Kidney (tissue), 14 donors: Measurements from ENCODE around the gene RAD51B. TPM values are rescaled to one million over a fixed set of nuclear protein-coding genes. Genes with fewer than 3 reads are reported as not detected.

ENCODE experiments used
- DNase-seq, 5 donors: peaks; one replicate each; pipeline ENCODE4 v3.0.0-alpha.2; 2013 to 2020
- FAIRE-seq: peaks from 2 replicates; lab custom pipeline; 2012; peaks lifted over from hg19 to GRCh38; lab: Jason Lieb, UNC
- H3K27ac ChIP-seq, 2 donors: one replicate each; pipeline ENCODE4 v1.7.0; 2013; ENCODE audit warnings: low read depth in 2 of 2, low read length in 2 of 2, inconsistent platforms in 1 of 2
- H3K27me3 ChIP-seq: one replicate; pipeline ENCODE4 v1.7.1; 2013; ENCODE audit warnings: low read length, inconsistent platforms; ENCODE audit not compliant: control insufficient read depth, insufficient read depth
- H3K36me3 ChIP-seq, 3 donors: one replicate each; pipeline versions ENCODE4 v1.7.0 to v1.7.1; 2013; ENCODE audit warnings: low read length in 3 of 3, control low read depth in 1 of 3, inconsistent platforms in 1 of 3; ENCODE audit not compliant: insufficient read depth in 3 of 3, control insufficient read depth in 2 of 3
- H3K4me1 ChIP-seq, 3 donors: one replicate each; pipeline versions ENCODE4 v1.7.0 to v1.7.1; 2013; ENCODE audit warnings: low read length in 3 of 3, inconsistent platforms in 1 of 3, low read depth in 1 of 3; ENCODE audit not compliant: control insufficient read depth in 2 of 3, insufficient read depth in 2 of 3
- H3K4me3 ChIP-seq, 3 donors: one replicate each; pipeline versions ENCODE4 v1.7.0 to v1.8.1; 2013; ENCODE audit warnings: low read length in 3 of 3, control low read depth in 1 of 3, inconsistent platforms in 1 of 3
- H3K9ac ChIP-seq, 3 donors: one replicate each; pipeline versions ENCODE4 v1.7.0 to v1.7.1; 2013; ENCODE audit warnings: low read length in 3 of 3, control low read depth in 1 of 3, inconsistent platforms in 1 of 3
- H3K9me3 ChIP-seq, 3 donors: one replicate each; pipeline versions ENCODE4 v1.7.0 to v1.7.1; 2013; ENCODE audit warnings: low read length in 3 of 3, control low read depth in 1 of 3, inconsistent platforms in 1 of 3; ENCODE audit not compliant: control insufficient read depth in 2 of 3, insufficient read depth in 1 of 3
- intact Hi-C: fragments of 100-400 bp; cut with DNase I; formaldehyde crosslinking; loops from one replicate; pipeline ENCODE4 v1.11.1; 2022
- polyA plus RNA-seq: library from polyadenylated mRNA; stranded (reverse); fragments of 350-450 nt; fragmentation: Illumina TruSeq; extraction: RNeasy Lipid Tissue Mini Kit (QIAGEN cat#74804); gene quantifications from one replicate; pipeline ENCODE4 v1.2.3, GENCODE V29; 2014; ENCODE audit warnings: low read depth, low replicate concordance; ENCODE audit not compliant: insufficient read depth
- total RNA-seq: library from RNA; stranded (reverse); fragmentation: NEBNext Ultra II Directional; extraction: Animal tissue kit (Norgen Biotek cat#: 25700); gene quantifications from one replicate; pipeline ENCODE4 v1.2.1, GENCODE V29; 2021
- TF ChIP-seq, protein P1 (sequence below): IDR thresholded peaks from 3 replicates; pipeline ENCODE4 v1.5.1; 2012; ENCODE audit warnings: mild to moderate bottlenecking, moderate library complexity, borderline replicate concordance; ENCODE audit not compliant: insufficient read depth; ENCODE audit errors: extremely low read depth
- donor health status: control.
- donor health status: control.
- donor health status: control.
- donor health status: control.
- donor health status: control.
- donor health status: DM: yes; HTN: yes; CAD: no.
- donor health status: Normal renal cell carcinoma (clear cell type).

Gene RAD51B
- total and polyA plus RNA-seq, 2 donors from 2014 or later = 6.9 to 18.0 TPM

DNA sequence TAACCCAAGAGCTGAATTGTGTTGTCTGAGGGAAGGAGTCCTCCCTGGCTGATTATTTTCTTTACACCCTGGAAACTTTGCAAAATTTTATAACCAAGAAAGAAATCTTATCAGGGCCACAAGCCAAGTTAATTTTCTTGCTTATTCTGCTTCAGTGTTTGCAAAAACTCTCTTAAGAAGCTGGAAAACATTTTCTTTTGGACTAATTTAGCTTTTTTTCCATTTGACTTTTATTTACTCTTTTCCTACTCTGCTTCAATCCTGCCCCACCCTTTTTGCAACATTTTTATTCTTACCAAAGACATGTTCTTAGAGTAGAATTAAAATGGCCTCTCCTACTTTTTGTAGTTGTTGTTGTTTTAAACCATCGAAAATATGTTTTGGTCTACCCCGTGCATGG, 594.5 kb downstream of the RAD51B start:
- intact Hi-C loops = no loop called here
- FAIRE-seq (no peak), DNase-seq (no peak)
- Histone ChIP-seq H3K36me3 (no peaks in the 10 kb centered on the region), H3K9ac (no peak overlapping the region), H3K9me3 (no peaks in the 10 kb centered on the region), H3K27ac (no peak overlapping the region), H3K27me3 (no peaks in the 10 kb centered on the region), H3K4me3 (no peak overlapping the region), H3K4me1 (peaks cover 2 to 17% (median 10%) of the 10 kb centered on the region in 3 donors)
- TF ChIP-seq, protein P1, sequence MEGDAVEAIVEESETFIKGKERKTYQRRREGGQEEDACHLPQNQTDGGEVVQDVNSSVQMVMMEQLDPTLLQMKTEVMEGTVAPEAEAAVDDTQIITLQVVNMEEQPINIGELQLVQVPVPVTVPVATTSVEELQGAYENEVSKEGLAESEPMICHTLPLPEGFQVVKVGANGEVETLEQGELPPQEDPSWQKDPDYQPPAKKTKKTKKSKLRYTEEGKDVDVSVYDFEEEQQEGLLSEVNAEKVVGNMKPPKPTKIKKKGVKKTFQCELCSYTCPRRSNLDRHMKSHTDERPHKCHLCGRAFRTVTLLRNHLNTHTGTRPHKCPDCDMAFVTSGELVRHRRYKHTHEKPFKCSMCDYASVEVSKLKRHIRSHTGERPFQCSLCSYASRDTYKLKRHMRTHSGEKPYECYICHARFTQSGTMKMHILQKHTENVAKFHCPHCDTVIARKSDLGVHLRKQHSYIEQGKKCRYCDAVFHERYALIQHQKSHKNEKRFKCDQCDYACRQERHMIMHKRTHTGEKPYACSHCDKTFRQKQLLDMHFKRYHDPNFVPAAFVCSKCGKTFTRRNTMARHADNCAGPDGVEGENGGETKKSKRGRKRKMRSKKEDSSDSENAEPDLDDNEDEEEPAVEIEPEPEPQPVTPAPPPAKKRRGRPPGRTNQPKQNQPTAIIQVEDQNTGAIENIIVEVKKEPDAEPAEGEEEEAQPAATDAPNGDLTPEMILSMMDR = no peak

DNA sequence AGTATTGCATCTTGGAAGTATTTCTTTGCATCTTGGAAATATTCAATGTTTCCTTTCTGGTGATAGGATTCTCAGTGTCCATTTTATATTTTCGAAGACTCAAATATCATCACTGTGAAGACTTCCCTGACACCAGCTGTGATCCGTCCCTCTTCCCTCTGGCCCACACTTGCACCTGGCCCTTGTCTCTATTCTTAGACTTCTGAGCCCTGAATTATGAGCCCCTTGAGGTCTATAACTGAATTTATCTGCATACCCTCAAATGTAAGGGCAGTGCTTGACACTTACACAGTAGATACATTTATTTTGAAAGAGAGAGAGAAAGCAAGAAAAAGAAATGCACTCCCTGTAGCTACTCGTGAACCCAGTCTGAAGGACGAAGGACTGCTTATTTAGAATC, 596.6 kb downstream of the RAD51B start:
- Histone ChIP-seq H3K9ac (no peak overlapping the region), H3K27ac (no peak overlapping the region)
- FAIRE-seq = no peak

DNA sequence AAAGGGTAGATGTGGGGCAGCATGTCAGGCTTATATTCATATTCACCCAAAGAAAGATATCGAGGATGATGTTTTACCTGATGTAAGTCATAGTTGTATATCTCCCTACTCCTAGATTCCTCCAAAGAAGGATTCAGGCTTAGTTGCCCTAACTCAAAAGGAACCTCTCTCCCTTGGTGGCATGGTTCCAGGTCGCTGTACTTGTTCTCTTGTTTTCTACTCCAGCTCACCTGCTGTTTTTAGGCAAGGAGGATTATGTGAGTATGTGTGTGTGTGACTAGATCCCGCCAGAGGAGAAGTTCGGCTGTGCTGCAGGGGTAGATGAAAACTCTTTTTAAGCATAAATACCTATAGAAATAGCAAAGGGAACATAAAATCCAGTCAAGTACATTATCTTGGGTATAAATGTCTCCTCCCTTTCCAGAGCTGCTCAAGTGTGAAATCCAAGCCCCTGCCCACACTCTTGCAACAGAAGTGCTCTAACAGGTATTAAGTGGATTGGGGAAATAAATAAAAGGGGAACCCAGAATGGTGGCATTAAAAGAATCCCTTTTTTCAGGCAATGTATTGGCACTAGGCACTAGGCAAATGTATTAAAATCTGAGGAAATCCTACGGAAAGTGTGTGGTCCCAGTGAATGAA, 597.6 kb downstream of the RAD51B start:
- Histone ChIP-seq H3K9me3 (no peaks in the 10 kb centered on the region), H3K36me3 (no peaks in the 10 kb centered on the region), H3K27ac (no peak overlapping the region), H3K9ac (no peak overlapping the region), H3K4me1 (peaks cover 0 to 21% (median 10%) of the 10 kb centered on the region in 3 donors), H3K27me3 (no peaks in the 10 kb centered on the region), H3K4me3 (no peak overlapping the region)
- TF ChIP-seq, protein P1 = no peak
- DNase-seq = peak in 3 of 5 donors; percentile 45 to 73 (median 68)
- no peak for FAIRE-seq
- intact Hi-C loops = no loop called here

More for the DNA sequence above, 596.6 kb downstream of the RAD51B start:
- peaks cover 0 to 21% (median 10%) of the 10 kb centered on the region in 3 donors for H3K4me1 ChIP-seq
- no peaks in the 10 kb centered on the region for H3K27me3 ChIP-seq
- no peak overlapping the region for H3K4me3 ChIP-seq
- TF ChIP-seq, protein P1 = no peak
- intact Hi-C loops = no loop called here
- no peaks in the 10 kb centered on the region for H3K9me3 ChIP-seq
- DNase-seq = no peak
- H3K36me3 ChIP-seq = no peaks in the 10 kb centered on the region
